HG03196 (cell line): Measurements from ENCODE around the gene LMTK2.

ENCODE experiments used
- ATAC-seq: cut with Tn5 transposase; IDR thresholded peaks from one replicate; pipeline ENCODE4 v1.9.1; 2021; ENCODE audit not compliant: unreplicated experiment

The LMTK2 gene

DNA sequence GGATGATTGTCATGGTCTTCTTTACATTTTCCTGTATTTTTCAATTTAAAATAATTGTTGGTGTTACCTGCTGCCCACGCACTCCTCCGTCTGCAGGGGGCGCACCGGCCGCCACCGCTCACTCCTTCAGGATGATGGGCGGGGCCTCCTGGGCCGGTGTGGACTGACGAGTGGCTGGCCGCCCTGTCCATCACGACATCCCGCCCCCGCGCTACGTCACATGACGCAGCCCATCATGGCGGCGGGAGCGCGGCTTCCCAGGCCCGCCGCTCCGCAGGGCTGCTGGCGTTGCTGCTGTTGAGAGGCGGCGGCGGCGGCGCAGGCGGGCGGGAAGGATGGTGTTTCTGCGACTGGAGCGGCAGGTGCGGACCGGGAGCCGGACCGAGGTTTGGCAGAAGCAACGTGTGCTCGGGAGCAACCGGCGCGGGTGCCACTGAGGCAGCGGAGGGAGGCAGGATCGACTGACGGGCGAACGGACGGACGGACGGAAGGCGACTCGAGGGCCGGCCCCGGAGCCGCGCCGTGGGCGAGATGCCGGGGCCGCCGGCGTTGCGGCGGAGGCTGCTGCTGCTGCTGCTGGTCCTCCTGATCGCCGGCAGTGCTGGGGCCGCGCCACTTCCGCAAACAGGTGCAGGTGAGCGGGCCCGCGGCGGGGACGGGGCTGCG, at the start of gene LMTK2:
TSS of gene LMTK2 (plus strand) at position 216 of the 666 bp plus-strand sequence. CDS start at position 532, 316 bp downstream.
- ATAC-seq, result peak; percentile 99

DNA sequence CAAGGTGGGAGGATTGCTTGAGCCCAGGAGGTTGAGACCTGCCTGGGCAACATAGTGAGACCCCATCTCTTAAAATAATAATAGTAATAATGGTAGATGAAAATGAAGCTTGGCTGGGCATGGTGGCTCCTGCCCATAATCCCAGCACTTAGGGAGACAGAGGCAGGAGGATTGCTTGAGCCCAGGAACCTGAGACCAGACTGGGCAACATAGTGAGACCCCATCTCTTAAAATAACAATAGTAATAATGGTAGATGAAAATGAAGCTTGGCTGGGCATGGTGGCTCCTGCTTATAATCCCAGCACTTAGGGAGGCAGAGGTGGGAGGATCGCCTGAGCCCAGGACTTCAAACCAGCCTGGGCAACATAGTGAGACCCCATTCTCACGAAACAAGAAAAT, 49.5 kb upstream of the LMTK2 start:
- no peak for ATAC-seq

DNA sequence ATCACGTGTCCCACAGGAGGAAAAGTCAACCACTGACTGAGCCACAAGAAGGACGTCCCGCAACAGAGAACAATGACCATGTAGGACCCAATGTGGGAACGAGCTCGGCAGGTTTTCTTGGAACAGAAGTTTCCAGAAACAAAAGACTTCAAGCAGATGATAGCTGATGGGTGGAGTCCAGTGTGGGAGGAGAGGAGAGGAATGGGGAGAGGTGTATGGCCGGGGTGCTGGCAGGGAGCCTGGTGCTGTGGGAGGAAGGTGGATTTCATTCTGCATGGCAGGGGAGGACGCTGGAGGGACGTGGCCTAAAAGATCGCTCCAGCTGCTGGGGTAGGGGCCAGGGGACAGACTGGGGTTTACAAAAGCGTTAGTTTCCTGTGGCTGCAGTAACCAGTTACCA, 48.5 kb upstream of the LMTK2 start:
- ATAC-seq, result no peak

DNA sequence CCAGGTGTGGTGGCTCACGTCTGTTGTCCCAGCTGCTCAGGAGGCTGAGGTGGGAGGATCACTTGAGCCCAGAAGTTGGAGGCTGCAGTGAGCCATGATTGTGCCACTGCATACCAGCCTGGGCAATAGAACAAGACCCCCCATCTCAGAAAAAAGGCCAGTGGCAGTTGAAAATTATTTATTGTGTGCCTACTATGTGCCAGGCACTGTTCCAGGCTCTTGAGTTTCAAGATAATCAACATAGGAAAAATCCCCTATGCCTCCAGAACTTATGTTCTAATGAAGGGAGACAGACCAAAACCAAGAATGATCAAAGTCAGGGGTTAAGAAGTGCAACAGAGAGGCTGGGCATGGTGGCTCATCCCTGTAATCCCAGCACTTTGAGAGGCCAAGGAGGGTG, 42.4 kb upstream of the LMTK2 start:
- ATAC-seq, result no peak

DNA sequence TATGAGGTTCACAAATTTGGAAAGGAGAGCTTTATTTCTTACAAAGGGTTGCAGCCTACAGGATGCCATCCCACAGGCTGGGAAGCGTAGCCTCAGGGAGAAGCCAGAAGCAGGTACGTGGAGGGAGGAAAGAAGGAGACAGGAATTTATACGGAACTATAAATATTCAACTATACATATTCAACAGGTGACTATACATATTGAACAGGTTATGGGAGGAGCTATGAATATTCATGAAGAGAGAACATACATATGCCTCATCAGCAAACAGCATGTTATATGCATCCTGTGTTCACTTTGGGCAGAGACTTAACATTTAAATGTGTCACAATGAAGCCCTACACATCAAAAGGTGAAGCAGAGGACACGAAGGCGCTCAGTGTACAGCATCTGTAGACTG, 40.5 kb upstream of the LMTK2 start:
- ATAC-seq, result no peak

DNA sequence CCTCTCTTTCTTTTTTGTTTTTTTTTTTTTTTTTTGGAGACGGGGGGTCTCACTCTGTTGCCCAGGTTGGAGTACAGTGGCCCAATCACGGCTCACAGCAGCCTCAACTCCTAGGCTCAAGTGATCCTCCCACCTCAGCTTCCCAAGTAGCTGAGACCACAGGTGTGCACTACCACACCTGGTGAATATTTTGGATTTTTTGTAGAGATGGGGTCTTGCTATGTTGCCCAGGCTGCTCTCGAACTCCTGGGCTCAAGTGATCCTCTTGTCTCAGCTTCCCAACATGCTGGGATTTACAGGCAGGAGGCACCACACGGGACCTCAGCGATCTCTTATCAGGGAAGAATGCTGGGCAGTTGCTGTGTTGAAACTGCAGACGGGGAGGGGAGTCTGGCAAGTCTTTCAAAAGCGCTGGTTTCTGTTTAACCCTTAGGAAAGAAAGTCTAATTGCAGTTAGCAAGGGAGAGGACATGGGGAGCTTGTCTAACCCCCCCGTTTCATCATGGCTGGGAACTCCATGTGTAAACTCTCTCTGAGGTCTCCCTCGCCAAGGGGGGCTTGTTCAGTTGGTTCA, 39.6 kb upstream of the LMTK2 start:
- ATAC-seq, result no peak

DNA sequence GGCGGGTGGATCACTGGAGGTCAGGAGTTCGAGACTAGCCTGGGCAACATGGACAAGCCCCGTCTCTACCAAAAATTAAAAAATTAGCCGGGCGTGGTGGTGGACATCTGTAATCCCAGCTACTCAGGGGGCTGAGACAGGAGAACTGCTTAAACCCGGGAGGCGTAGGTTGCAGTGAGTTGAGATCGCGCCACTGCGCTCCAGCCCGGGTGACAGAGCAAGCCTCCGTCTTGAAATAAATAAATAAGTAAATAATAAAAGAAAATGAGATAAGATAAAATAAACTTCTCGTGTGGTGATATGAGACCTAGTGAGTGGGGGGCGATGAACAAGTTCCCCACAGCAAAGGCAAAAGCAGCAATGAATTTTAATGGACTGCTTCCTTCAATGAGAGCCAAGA, 33.6 kb upstream of the LMTK2 start:
- no peak for ATAC-seq

DNA sequence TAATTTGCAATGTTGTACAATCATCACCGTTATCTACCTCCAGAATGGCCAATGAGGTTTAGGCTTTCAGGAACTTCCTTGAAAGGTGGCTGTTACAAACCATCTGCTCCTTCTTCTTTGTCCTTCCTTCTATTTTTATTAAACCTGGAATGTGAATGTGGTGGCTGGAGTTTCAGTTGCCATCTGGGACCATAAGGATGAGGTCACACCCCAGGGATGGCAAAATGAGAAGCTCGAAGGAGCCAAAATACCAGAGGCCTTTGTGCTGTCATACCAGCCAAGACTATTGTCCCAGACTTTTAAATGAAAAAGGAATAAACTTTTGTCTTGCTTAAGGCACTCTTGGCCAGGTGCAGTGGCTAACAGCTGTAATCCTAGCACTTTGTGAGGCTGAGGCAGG, 30.9 kb upstream of the LMTK2 start:
- no peak for ATAC-seq

DNA sequence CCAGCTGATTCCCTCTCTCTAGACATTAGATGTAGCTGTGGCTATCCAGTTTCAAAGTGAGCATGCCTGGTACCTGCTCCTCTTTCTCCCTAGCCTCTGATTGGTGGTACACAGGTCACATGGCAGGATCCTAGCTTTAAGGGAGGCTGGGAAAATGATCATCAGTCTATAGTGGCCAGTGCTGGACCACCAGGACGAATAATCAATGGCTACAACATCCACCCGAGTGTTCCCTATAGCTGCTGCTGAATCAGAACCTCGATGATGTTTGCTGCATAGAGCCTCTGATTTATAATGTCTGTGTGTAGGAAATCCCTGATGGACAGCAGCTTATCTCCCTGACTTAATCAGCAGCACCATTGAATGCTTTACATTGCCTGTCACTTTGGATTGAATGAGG, 28.9 kb upstream of the LMTK2 start:
- no peak for ATAC-seq

DNA sequence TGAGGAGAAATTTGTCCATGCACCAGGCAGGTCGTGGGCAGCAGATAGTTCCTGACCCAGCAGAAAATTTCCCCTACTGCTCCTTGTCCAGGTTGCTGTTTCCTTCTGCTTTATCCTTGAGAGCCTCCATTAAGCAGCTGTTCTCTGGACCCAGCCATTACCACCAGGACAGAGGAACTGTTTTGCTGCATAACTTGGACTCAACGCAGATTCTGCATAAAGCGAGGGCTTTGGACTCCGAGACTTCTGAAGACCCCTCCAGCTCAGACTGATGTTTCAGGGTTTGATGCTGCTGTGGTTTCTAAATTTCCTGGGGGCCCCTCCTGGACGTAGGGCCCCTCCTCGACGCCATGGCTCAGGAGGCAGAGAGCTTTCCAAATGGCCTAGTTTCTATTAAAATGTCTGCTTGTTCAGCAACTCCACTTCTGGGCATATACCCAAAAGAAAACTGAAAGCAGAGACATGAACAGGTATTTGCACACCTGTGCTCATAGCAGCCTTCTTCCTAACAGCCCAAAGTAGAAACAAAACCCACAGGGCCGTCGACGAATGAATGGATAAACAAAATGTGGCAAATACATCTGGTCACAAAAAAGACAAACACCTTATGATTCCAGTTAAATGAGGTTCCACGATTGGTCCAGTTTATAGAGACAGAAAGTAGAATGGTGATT, 28.3 kb upstream of the LMTK2 start:
- ATAC-seq, result no peak

DNA sequence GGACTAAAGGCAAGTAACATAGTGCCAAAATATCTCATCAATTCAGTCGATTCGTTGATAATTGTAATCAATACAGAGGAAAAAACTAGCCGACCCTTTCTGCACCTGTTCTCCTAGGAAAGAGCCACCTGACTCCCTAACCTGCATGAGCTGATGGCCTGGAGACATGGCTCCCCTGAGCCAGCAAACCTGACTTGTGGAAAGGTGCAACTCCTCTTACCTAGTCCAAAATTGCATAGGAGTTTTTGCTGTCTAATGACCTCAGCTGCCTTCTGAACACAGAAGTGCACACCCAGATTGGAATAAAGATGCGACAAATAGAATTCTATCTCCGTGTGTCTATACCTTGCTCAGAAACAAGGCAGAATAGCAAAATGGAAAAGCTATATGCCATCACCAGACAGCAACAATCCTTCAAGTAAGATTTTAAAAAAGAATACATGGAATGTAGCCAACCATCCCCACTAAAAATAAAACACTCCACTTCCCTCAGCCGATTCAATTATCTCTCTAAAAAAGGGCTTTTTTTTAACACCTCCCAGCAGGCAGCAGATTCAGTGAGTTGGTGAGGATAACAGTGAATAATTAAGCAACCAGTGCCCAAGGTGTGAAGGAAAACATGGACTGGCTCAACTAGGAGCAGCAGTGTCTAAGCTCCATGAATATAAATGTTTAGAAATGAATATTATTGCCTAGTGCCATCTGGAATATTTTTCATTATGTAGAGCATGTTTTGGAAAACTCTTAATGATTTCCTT, 26.6 kb upstream of the LMTK2 start:
- no peak for ATAC-seq

DNA sequence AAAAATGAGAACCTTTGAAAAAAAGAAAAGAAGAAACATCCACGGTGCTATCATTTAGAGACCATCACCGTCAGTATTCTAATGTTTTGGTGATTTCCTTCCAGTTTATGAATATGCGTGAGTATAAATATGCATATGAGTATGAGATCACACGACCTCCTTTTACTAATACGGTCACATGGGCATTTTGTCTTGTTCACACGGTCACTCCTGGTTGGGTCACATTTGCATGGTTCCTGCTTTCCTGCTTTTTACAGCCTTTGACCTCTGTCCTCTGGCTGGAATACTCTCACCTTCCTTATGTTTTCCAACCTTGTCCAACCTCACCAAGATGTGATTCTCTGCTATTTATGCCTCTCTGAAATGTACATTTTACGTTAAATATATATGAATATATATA, 25.3 kb upstream of the LMTK2 start:
- ATAC-seq, result no peak

DNA sequence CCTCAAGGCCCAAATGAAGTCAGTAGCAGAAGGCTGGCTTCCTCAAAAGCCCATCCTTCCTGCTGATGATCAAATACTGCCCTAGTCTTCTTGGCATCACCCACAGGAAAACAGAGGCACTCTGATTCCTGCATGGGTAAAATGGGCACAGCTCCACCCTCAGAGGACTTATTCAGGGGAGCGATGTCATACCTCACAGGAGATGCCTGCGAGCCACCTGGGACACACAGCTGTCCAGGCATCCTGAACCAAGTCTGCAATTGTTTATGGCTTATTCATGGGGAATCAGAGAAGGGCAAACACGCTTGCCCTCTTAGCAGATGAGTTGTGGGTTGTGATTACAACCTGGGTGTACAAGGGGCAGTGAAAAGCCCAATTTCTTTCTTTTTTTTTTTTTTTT, 22.0 kb upstream of the LMTK2 start:
- ATAC-seq, result no peak

DNA sequence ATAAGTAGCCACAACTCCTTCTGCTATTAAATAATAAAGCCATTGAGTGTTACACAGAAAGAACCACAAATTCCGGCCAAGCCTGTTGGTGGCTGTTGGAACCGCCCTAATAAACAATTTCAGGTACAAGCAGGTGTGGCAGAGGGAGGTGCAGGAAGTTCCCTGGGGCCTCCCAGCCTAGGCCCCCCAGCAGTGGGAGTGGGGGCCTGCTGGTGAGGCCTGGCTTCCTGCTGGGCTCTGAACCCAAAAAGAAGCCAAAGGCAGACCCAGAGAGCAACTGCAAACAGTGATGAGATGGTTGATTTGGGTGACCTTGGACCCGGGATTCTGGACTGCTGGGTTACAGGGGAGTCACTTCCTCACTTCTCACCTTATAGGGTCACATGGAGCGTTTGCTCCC, 21.0 kb upstream of the LMTK2 start:
- no peak for ATAC-seq

DNA sequence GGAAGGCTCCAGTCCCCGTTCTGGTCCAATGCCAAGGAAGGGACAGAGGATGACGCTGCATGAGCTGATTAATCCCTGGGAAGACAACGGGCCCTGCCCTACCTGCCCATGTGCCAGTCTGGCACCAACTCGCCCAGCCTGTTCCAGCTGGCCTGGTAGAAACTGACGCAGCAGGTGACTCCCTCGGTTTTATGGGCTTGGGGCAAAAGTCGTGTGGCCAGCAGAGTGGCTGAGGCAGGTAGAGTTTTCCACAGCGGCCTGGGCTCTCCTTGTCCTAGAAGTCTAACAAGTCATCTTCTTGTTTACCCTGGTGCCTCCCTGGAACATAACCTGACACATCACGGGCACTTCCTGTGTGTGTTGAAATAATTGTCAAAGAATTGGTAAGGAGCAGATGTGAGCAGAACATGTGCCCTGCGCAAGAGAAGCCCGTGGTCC, 20.4 kb upstream of the LMTK2 start:
- no peak for ATAC-seq

DNA sequence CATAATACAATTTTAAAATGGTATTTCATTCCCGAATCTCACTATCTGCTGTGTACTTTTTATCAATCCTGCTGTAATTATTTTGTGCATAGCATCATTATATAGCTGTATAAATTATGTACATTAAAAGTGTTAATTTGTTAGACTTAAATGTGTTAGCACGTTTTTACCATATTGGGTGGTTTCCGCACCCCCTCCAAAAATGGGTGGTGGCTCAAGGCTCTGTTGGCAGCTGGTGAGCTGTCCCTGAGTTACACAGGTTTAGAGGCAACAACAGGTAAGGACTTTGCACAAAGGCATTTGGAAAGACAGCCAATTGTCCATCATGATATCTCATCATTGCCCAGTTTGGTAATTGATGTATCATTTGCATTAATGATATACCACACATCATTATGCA, 18.6 kb upstream of the LMTK2 start:
- ATAC-seq, result no peak

DNA sequence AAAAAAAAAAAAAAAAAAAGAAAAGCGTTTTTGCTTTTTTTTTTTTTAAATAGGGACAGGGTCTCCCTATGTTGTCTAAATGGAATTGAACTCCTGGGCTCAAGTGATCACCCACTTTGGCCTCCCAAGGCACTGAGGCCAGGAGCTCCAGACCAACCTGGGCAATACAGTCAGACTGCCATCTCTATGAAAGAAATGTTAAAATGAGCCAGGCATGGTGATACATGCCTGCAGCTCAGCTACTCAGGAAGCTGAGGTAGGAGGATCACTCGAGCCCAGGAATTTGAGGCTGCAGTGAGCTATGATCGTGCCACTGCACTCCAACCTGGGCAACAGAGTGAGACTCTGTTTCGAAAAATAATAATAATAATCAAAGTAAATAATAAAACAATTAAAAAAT, 16.5 kb upstream of the LMTK2 start:
- ATAC-seq, result no peak

DNA sequence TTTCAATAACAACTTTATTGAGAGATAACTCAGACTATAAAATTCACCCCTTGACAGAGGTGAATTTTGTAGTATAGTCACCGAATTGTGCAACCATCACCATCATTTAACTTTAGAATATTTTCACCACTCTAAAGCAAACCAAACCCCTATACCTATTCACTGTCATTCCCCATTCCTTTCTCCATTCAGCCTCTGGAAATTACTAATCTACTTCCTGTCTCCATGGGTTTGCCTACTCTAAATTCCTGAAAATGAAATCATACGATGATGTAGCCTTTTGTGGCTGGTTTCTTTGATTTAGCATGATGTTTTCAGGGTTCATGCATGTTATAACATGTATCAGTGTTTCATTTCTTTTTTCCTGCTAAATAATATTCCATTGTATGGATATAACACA, 15.6 kb upstream of the LMTK2 start:
- ATAC-seq, result no peak

DNA sequence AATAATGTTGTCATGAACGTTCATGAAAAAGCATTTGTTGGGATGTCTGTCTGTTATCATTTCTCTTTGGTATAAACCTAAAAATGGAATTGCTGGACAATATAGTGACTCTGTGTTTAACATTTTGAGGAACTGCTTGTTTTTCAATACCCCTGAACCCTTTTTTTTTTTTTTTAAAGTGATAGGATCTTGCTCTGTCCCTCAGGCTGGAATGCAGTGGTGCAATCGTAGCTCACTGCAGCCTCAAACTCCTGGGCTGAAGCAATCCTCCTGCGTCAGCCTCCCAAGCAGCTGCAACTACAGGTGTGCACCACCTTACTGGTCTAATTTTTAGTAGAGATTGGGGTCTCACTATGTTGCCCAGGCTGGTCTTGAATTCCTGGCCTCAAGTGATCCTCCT, 15.1 kb upstream of the LMTK2 start:
- ATAC-seq, result no peak

DNA sequence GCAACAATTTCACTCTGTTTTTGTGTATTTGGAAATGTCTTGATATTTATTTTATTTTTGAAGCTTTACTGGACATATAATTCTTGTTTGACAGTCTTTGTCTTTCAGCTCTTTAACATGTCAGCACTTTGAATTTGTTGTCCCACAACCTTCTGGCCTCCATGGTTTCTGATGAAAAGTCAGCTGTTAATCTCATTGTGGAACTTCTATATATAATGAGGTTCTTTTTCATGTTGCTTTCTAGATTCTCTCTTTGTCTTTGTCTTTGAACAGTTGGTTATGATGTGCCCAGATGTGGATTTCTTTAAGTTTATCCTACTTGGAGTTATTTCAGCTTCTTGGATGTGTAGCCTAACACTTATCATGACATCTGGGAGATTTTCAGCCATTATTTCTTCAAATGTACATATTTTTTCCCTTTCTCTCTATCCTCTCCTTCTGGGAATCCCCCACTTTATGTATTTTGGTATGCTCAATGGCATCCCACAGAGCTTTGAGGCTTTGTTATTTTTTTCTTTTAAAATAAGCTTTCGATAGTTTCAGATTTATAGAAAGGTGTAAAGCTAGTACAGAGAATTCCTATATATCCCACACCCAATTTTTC, 9.5 kb upstream of the LMTK2 start:
- no peak for ATAC-seq

DNA sequence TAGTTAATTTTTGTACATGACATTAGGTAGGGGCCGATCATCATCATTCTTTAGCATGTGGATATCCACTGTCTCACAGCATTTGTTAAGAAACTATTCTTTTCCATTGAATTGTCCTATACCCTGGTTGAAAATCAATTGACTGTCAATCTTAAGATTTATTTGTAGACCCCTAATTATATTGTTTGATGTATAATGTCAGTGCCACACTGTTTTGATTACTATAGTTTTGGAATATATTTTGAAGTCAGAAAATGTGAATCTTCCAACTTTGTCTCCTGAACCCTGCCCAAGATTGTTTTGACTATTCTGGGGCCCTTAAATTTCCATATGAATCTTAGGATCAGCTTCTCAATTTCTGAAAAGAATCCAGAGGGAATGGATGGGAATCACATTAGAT, 6.6 kb upstream of the LMTK2 start:
- ATAC-seq, result no peak
